IMR-90 (cell line): ENCODE data around the gene HNRNPUL1. TPM values are rescaled to one million over a fixed set of nuclear protein-coding genes. Genes with fewer than 3 reads are reported as not detected.

Source experiments
- ATAC-seq: fragments of 200-7000 bp; cut with Tn5 transposase; 2 replicates; pipeline ENCODE4 v1.9.1; 2020; ENCODE audit warnings: low read depth, mild to moderate bottlenecking, moderate library complexity
- BruUV-seq: library from RNA; stranded (reverse); fragments of 400-500 nt; replicated peaks from 2 replicates; lab custom pipeline; 2021; lab: Mats Ljungman, UMichigan
- CTCF ChIA-PET: fragments of 300-600 bp; formaldehyde crosslinking; extraction: SDS; loops from one replicate; lab custom pipeline; 2021; ENCODE audit warnings: antibody characterized with exemption; lab: Yijun Ruan, JAX
- POLR2A ChIA-PET: fragments of 300-600 bp; sonication (Branson Sonifier 250); formaldehyde crosslinking; loops from one replicate; lab custom pipeline; 2022; ENCODE audit warnings: antibody characterized with exemption; ENCODE audit not compliant: unreplicated experiment; lab: Charles Lee
- DNase-seq: peaks from one replicate; pipeline ENCODE4 v3.0.0; 2013
- H2AFZ ChIP-seq: replicated peaks from 2 replicates; pipeline ENCODE3; 2013; ENCODE audit warnings: low read length, mild to moderate bottlenecking; ENCODE audit not compliant: poor library complexity
- H2AK5ac ChIP-seq: 2 replicates; pipeline ENCODE4 v1.6.1; 2013; ENCODE audit warnings: low read depth, low read length, inconsistent platforms
- H2AK9ac ChIP-seq: replicated peaks from 2 replicates; pipeline ENCODE3; 2013; ENCODE audit warnings: mild to moderate bottlenecking, low read depth, low read length, moderate library complexity; ENCODE audit not compliant: poor library complexity
- H2BK120ac ChIP-seq: 2 replicates; pipeline ENCODE4 v1.6.1; 2013; ENCODE audit warnings: low read depth, low read length, inconsistent platforms
- H2BK15ac ChIP-seq: 3 replicates; pipeline ENCODE4 v1.6.1; 2013; ENCODE audit warnings: low read depth, low read length, inconsistent platforms
- H2BK20ac ChIP-seq: 2 replicates; pipeline ENCODE4 v1.6.1; 2013; ENCODE audit warnings: low read depth, mild to moderate bottlenecking, inconsistent platforms, low read length, moderate library complexity
- H2BK5ac ChIP-seq: 2 replicates; pipeline ENCODE4 v1.6.1; 2013; ENCODE audit warnings: mild to moderate bottlenecking, low read depth, low read length, inconsistent platforms; ENCODE audit not compliant: poor library complexity, severe bottlenecking
- H3K14ac ChIP-seq: replicated peaks from 2 replicates; pipeline ENCODE4 v1.6.1; 2013; ENCODE audit warnings: low read depth, low read length, inconsistent platforms
- H3K18ac ChIP-seq: 2 replicates; pipeline ENCODE4 v1.6.1; 2013; ENCODE audit warnings: low read depth, low read length, control low read depth
- H3K23ac ChIP-seq: 2 replicates; pipeline ENCODE4 v1.6.1; 2013; ENCODE audit warnings: low read depth, low read length, inconsistent platforms
- H3K27ac ChIP-seq: 2 replicates; pipeline ENCODE4 v1.5.1; 2013; ENCODE audit warnings: mild to moderate bottlenecking, control low read depth, low read length; ENCODE audit not compliant: insufficient read depth
- H3K27me3 ChIP-seq: 2 replicates; pipeline ENCODE4 v1.6.1; 2013; ENCODE audit warnings: low read length; ENCODE audit not compliant: control insufficient read depth, insufficient read depth
- H3K36me3 ChIP-seq: 2 replicates; pipeline ENCODE4 v1.6.1; 2013; ENCODE audit warnings: low read length, mixed read lengths; ENCODE audit not compliant: control insufficient read depth, insufficient read depth
- H3K4ac ChIP-seq: 2 replicates; pipeline ENCODE4 v1.6.1; 2013; ENCODE audit warnings: low read depth, low read length, inconsistent platforms
- H3K4me1 ChIP-seq: 2 replicates; pipeline ENCODE4 v1.6.1; 2013; ENCODE audit warnings: low read length, mixed read lengths; ENCODE audit not compliant: control insufficient read depth, insufficient read depth
- H3K4me2 ChIP-seq: 2 replicates; pipeline ENCODE4 v1.6.1; 2013; ENCODE audit warnings: low read depth, mild to moderate bottlenecking, control low read depth, low read length, moderate library complexity
- H3K4me3 ChIP-seq: 2 replicates; pipeline ENCODE4 v1.5.1; 2013; ENCODE audit warnings: low read depth, mild to moderate bottlenecking, control low read depth, low read length, moderate library complexity; ENCODE audit not compliant: insufficient read depth
- H3K56ac ChIP-seq: 2 replicates; pipeline ENCODE4 v1.6.1; 2013; ENCODE audit warnings: low read length, inconsistent platforms; ENCODE audit not compliant: insufficient read depth; ENCODE audit errors: extremely low read depth
- H3K79me1 ChIP-seq, 2 experiments: 2 replicates each; pipeline ENCODE4 v1.6.1; 2013; ENCODE audit warnings: low read length in 2 of 2, inconsistent platforms in 1 of 2, low read depth in 1 of 2
- H3K9ac ChIP-seq: 2 replicates; pipeline ENCODE4 v1.6.1; 2013; ENCODE audit warnings: low read depth, low read length, control low read depth
- H3K9me1 ChIP-seq: 2 replicates; pipeline ENCODE4 v1.6.1; 2013; ENCODE audit warnings: low read length, inconsistent platforms; ENCODE audit not compliant: insufficient read depth
- H3K9me3 ChIP-seq: 2 replicates; pipeline ENCODE4 v1.6.1; 2013; ENCODE audit warnings: low read length; ENCODE audit not compliant: control insufficient read depth, insufficient read depth
- H4K20me1 ChIP-seq: 2 replicates; pipeline ENCODE4 v1.6.1; 2013; ENCODE audit warnings: low read length, inconsistent platforms; ENCODE audit not compliant: insufficient read depth
- H4K5ac ChIP-seq: 2 replicates; pipeline ENCODE4 v1.6.1; 2013; ENCODE audit warnings: mild to moderate bottlenecking, low read depth, low read length, control low read depth
- H4K8ac ChIP-seq, 2 experiments: 2 replicates each; pipeline ENCODE4 v1.6.1; 2013; ENCODE audit warnings: low read depth in 2 of 2, low read length in 2 of 2, control low read depth in 1 of 2, inconsistent platforms in 1 of 2
- H4K91ac ChIP-seq: 2 replicates; pipeline ENCODE4 v1.6.1; 2013; ENCODE audit warnings: low read depth, low read length, inconsistent platforms; ENCODE audit not compliant: insufficient read depth
- FOS ChIP-seq: fragments of 150-350 bp; IDR thresholded peaks from 2 replicates; pipeline ENCODE4 v1.6.1; 2016; ENCODE audit warnings: low read depth, low read length
- MAFK ChIP-seq: IDR thresholded peaks from 2 replicates; pipeline ENCODE4 v1.6.1; 2012; ENCODE audit warnings: low read depth, low read length, improper control_type of control experiment
- MAZ ChIP-seq: IDR thresholded peaks from 2 replicates; pipeline ENCODE4 v1.6.1; 2012; ENCODE audit warnings: low read depth, mild to moderate bottlenecking, low read length, improper control_type of control experiment, moderate library complexity, borderline replicate concordance
- SMC3 ChIP-seq: fragments of 150-350 bp; IDR thresholded peaks from 2 replicates; pipeline ENCODE4 v1.6.1; 2016; ENCODE audit warnings: low read depth, mild to moderate bottlenecking, antibody characterized with exemption, low read length, moderate library complexity
- WGBS, 2 experiments: methylation state at CpG; one replicate each; pipeline versions ENCODE4 v1.1.5 to v1.1.7; 2013; ENCODE audit warnings: missing lambda C conversion rate in 2 of 2; ENCODE audit not compliant: insufficient read length in 1 of 2; ENCODE audit errors: extremely low coverage in 2 of 2; 5-methylcytosine and 5-hydroxymethylcytosine counted together
- dilution Hi-C: fragments of 300-500 bp; cut with HindIII; formaldehyde crosslinking; loops from one replicate; pipeline ENCODE4 v1.14.3; 2018; ENCODE audit warnings: low sequenced_read_pairs; ENCODE audit not compliant: unreplicated experiment
- in situ Hi-C: fragments of 300-500 bp; cut with MboI; formaldehyde crosslinking; loops from 3 replicates; pipeline ENCODE4 v1.14.3; 2019; ENCODE audit warnings: low sequenced_read_pairs, inconsistent platforms, mixed read lengths
- intact Hi-C: fragments of 100-400 bp; cut with micrococcal nuclease; formaldehyde crosslinking; loops from 2 replicates; pipeline ENCODE4 v1.10.0; 2022
- polyA plus RNA-seq, 3 experiments: library from polyadenylated mRNA; depleted of rRNA; stranded (reverse); fragments of >200 nt; gene quantifications; 2 replicates each; pipeline ENCODE4 v1.2.3, GENCODE V29; 2012; ENCODE audit warnings: low replicate concordance in 1 of 3
- total RNA-seq: library from RNA; depleted of rRNA; stranded (reverse); fragments of >200 nt; gene quantifications from 2 replicates; pipeline ENCODE4 v1.2.3, GENCODE V29; 2012

HNRNPUL1 gene
- total and polyA plus RNA-seq, 2 of the 4 experiments (the other 2 are of a cell fraction) = 50.7 to 67.3 TPM

- Histone ChIP-seq H3K4me3 (no peak overlapping the region), H3K56ac (no peak overlapping the region), H4K8ac (no peak overlapping the region), H4K20me1 (peaks cover 23% of the 10 kb centered on the region), H2BK120ac (no peak overlapping the region), H3K27me3 (no peaks in the 10 kb centered on the region), H2AK9ac (no peak overlapping the region), H3K36me3 (peaks cover 52% of the 10 kb centered on the region), H3K4me2 (no peak overlapping the region), H4K5ac (no peak overlapping the region), H3K9ac (no peak overlapping the region), H3K9me3 (no peaks in the 10 kb centered on the region), H2BK5ac (no peak overlapping the region), H3K79me1 (peaks cover 12 to 45% of the 10 kb centered on the region in 2 experiments), H3K18ac (no peak overlapping the region), H3K4ac (no peak overlapping the region), H2AFZ (no peak overlapping the region), H3K9me1 (no peaks in the 10 kb centered on the region; the same call in 1 of the 2 replicates), H4K91ac (no peak overlapping the region), H3K14ac (no peak overlapping the region), H2BK20ac (no peak overlapping the region), H2AK5ac (no peak overlapping the region), H3K4me1 (no peaks in the 10 kb centered on the region), H3K27ac (no peak overlapping the region), H3K23ac (no peak overlapping the region), H2BK15ac (no peak overlapping the region)
- POLR2A ChIA-PET = no interaction called here
- no TSS peak for BruUV-seq
- intact Hi-C loops (no loop called here), dilution Hi-C loops (no loop called here), in situ Hi-C loops (no loop called here)
- CTCF ChIA-PET = no interaction called here
- no peak for TF ChIP-seq SMC3
- no peak for TF ChIP-seq FOS
- TF ChIP-seq MAZ = no peak
- TF ChIP-seq MAFK = no peak
- ATAC-seq (no peak), DNase-seq (no peak)
- 87% methylated on average over 5 of the region's 10 CpGs; no CpG with 5 or more reads in 1 of the 2 experiments for WGBS, 2 experiments
Measured at GRCh38 chr19:41335467-41335866, 71.3 kb downstream of the HNRNPUL1 start.
